Mucosa of descending colon (tissue), 3 donors: ENCODE data around the gene OSBPL10. TPM values are rescaled to one million over a fixed set of nuclear protein-coding genes. Genes with fewer than 3 reads are reported as not detected.

Experiments used
- ATAC-seq: fragments of 200-7000 bp; cut with Tn5 transposase; one replicate; pipeline ENCODE4 v1.9.1; 2020; ENCODE audit warnings: mild to moderate bottlenecking, moderate library complexity
- DNase-seq, 3 donors: peaks; one replicate each; pipeline ENCODE4 v3.0.0-alpha.2; 2020
- H3K36me3 ChIP-seq: fragments of 200-600 bp; one replicate; pipeline ENCODE4 v1.8.0; 2021; ENCODE audit warnings: low read depth, mild to moderate bottlenecking
- H3K4me1 ChIP-seq: fragments of 200-600 bp; one replicate; pipeline ENCODE4 v1.8.0; 2021; ENCODE audit warnings: low read depth, mild to moderate bottlenecking
- H3K4me3 ChIP-seq: fragments of 200-600 bp; one replicate; pipeline ENCODE4 v1.8.0; 2021; ENCODE audit warnings: mild to moderate bottlenecking
- H3K9me3 ChIP-seq: fragments of 200-600 bp; one replicate; pipeline ENCODE4 v1.8.0; 2021; ENCODE audit warnings: mild to moderate bottlenecking
- intact Hi-C, 2 donors: fragments of 100-400 bp; cut with DNase I in 1 of 2; cut with micrococcal nuclease in 1 of 2; formaldehyde crosslinking; loops; one replicate each; pipeline versions ENCODE4 v1.11.0 to v1.11.1; 2022; cut with DNase I, micrococcal nuclease
- total RNA-seq, 3 donors: library from RNA; stranded (reverse); fragmentation: NEBNext Ultra II Directional in 2 of 3; extraction: Animal tissue kit (Norgen Biotek cat#: 25700) in 2 of 3; gene quantifications; one replicate each; pipeline versions ENCODE4 v1.2.1 to v1.2.4, GENCODE V29; 2021 to 2023
- TF ChIP-seq, protein P1 (sequence below): fragments of 200-600 bp; IDR thresholded peaks from one replicate; pipeline ENCODE4 v1.8.0; 2022; ENCODE audit warnings: antibody characterized with exemption, mild to moderate bottlenecking
- donor health status: DM: no; HTN: no; CAD: no; lungs with moderate emphysema.
- donor health status: DM: no; HTN: no; CAD: no.
- donor health status: DM: no; HTN: yes; CAD: no.

Gene OSBPL10
- total RNA-seq, 3 donors from 2014 or later = 15.7 to 23.9 (median 16.6) TPM

DNA sequence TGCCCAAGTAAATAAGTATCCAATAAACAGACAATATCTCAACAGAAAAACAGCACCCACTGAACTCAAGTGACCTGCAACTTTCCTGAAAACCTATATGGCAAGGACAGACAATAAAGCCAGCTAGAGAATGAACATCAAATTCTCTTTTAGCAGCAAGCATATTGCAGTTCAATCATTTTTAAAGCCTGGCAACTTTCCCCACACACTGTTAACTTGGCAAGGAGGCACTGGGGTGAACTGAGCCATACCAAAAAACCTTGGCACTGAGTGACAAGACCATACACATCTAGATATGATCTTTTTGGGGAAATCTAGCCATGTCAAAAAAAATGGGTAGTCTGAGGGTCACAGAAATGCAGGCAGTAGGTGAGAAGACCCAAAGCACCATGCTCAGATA, 273.8 kb downstream of the OSBPL10 start:
- Histone ChIP-seq H3K4me3 (no peak overlapping the region), H3K9me3 (no peaks in the 10 kb centered on the region), H3K4me1 (peaks cover 13% of the 10 kb centered on the region), H3K36me3 (no peaks in the 10 kb centered on the region)
- TF ChIP-seq, protein P1, sequence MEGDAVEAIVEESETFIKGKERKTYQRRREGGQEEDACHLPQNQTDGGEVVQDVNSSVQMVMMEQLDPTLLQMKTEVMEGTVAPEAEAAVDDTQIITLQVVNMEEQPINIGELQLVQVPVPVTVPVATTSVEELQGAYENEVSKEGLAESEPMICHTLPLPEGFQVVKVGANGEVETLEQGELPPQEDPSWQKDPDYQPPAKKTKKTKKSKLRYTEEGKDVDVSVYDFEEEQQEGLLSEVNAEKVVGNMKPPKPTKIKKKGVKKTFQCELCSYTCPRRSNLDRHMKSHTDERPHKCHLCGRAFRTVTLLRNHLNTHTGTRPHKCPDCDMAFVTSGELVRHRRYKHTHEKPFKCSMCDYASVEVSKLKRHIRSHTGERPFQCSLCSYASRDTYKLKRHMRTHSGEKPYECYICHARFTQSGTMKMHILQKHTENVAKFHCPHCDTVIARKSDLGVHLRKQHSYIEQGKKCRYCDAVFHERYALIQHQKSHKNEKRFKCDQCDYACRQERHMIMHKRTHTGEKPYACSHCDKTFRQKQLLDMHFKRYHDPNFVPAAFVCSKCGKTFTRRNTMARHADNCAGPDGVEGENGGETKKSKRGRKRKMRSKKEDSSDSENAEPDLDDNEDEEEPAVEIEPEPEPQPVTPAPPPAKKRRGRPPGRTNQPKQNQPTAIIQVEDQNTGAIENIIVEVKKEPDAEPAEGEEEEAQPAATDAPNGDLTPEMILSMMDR = no peak
- intact Hi-C loops = no loop called here
- DNase-seq = no peak
- no peak for ATAC-seq

DNA sequence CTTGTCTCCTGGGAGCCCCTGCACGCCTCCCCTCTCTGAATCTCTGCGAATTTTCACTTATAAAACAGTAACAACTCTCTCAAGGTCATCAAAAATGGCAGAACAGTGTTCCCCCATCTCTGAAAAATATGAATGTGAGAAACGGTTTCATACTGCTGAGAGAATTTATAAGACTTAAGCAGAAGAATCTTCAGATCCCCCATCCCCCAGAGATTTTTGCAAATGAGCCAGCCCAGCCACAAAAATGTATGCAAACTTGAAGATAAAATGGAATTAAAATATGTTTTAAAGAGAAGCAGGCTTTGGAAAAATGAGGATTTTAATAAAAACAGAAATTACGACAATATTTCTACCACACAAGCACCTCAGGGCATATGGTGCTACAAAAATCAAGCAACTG, 275.3 kb downstream of the OSBPL10 start:
- intact Hi-C loops = no loop called here
- ATAC-seq = no peak
- no peak for DNase-seq

DNA sequence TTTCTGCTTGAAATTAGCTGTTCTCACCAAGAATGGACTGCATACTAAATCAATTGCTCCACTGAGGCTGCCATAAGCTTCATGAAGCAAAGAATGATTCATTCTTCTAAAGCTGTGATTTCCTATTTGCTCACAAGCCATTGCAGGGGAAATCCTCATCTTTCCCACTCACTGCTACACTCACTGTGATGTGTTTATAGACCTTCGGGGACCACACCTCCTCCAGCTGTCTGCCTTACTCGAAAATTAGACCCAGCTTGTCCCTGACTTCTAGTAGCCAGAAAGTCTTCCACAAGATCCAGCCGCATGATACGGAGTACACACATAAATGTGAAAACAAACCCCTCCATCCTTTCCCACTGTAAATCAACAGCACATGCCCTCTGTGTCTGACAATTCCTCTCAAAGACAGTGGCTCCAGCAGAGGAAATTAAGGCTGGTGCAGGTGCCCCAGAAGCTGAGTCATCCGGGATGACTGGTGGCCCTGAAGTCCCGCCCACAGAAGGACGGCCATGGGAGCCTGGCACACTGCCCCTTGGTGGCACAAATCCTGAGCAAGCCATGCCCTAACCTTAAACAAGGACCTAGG, 276.4 kb downstream of the OSBPL10 start:
- ATAC-seq (peak; percentile 96), DNase-seq (peak; percentile 57 to 68 (median 67))
- H3K9me3 ChIP-seq = no peaks in the 10 kb centered on the region
- no peaks in the 10 kb centered on the region for H3K36me3 ChIP-seq
- no peak overlapping the region for H3K4me3 ChIP-seq
- intact Hi-C loops = no loop called here
- H3K4me1 ChIP-seq = peaks cover 13% of the 10 kb centered on the region
- TF ChIP-seq, protein P1 = no peak

More for the DNA sequence above, 275.3 kb downstream of the OSBPL10 start:
- TF ChIP-seq, protein P1 = no peak
- Histone ChIP-seq H3K36me3 (no peaks in the 10 kb centered on the region), H3K4me3 (no peak overlapping the region), H3K9me3 (no peaks in the 10 kb centered on the region), H3K4me1 (peaks cover 13% of the 10 kb centered on the region)

DNA sequence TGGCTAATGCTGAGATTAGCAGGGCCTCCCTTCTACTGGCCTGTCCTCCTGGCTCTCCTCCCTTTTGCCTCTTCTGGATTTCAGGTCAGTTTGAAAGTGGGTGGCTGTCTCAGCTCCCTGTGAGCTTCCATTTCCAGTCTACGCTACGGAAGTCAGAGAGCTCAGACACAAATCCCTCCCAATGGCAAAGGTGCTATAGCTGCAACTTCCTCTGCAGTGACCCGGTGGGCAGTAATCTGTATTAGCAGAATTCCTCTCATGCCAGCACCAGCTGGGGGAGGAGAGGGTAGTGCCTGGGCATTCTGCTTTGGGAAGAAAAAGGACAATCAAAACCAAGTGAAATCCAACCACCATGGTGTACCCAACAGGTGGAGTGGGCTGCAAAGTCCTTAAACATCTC, 276.9 kb downstream of the OSBPL10 start:
- H3K4me1 ChIP-seq = peaks cover 13% of the 10 kb centered on the region
- TF ChIP-seq, protein P1 = no peak
- ATAC-seq (no peak), DNase-seq (no peak)
- intact Hi-C loops = no loop called here
- no peak overlapping the region for H3K4me3 ChIP-seq
- H3K36me3 ChIP-seq = no peaks in the 10 kb centered on the region
- no peaks in the 10 kb centered on the region for H3K9me3 ChIP-seq

DNA sequence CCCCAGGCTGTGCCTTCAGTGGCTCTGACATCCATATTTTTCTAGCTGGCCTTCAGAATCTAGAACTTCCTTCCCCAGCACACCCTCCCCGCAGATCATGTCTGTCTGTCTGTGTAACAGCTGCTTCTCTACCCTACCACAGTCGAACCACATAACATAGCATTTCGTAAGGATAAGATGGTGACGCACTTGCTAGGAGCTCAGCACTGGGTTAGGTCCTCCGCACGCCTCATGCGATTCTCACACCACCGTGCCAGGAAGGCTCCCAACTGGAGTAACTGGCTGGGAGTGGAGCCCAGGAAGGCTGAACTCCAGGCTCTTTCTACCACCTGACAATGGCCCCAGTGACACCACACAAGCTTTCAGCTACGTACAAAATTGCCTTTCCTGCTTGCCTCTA, 279.8 kb downstream of the OSBPL10 start:
- no peaks in the 10 kb centered on the region for H3K36me3 ChIP-seq
- intact Hi-C loops = no loop called here
- ATAC-seq (no peak), DNase-seq (no peak)
- no peak overlapping the region for H3K4me3 ChIP-seq
- no peaks in the 10 kb centered on the region for H3K9me3 ChIP-seq
- TF ChIP-seq, protein P1 = no peak
- peaks cover 13% of the 10 kb centered on the region for H3K4me1 ChIP-seq
